GM21526 (cell line): ENCODE data around the gene AGAP6.
"Not testable (repeated sequence)": the region's sequence is repeated elsewhere in the genome, so short reads cannot be mapped to it uniquely, and the experiment has no call there.

Source experiments
- ATAC-seq: cut with Tn5 transposase; IDR thresholded peaks from one replicate; pipeline ENCODE4 v1.9.1; 2021; ENCODE audit warnings: moderate library complexity; ENCODE audit not compliant: unreplicated experiment, low FRiP score

The AGAP6 gene

DNA sequence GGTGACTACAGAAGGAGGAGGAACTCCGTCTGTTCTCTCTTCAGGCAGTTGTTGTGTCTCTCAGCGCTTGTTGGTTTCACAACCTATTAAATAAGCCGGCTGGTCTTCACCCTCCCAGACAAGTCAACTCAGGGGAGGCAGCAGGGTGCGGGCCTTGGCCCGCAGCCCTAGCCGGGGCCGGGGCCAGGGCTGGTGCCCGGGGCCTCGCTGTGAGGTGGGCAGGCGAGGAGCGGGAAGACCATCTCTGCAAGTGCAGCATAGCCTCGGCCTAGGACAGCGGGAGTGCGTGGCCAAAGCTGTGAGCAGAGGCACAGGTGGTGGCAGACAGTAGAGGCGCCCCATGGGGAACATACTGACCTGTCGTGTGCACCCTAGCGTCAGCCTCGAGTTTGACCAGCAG, at the start of gene AGAP6:
AGAP6 (plus strand) TSS at position 31 of the 400 bp plus-strand sequence; CDS start at position 341, 310 bp downstream.
- ATAC-seq: not testable (repeated sequence)

GRCh38 chr10:49941447-49942338, 46.5 kb upstream of the AGAP6 start, which contains the start of the genes PARG and TIMM23B:
Gene PARG, minus strand, starts transcription at chr10:49942027. Its CDS starts 302 bp downstream, at chr10:49941725.
Gene TIMM23B, plus strand, starts transcription at chr10:49942053. Its CDS starts 142 bp downstream, at chr10:49942195.
- peak; percentile 60 for ATAC-seq

DNA sequence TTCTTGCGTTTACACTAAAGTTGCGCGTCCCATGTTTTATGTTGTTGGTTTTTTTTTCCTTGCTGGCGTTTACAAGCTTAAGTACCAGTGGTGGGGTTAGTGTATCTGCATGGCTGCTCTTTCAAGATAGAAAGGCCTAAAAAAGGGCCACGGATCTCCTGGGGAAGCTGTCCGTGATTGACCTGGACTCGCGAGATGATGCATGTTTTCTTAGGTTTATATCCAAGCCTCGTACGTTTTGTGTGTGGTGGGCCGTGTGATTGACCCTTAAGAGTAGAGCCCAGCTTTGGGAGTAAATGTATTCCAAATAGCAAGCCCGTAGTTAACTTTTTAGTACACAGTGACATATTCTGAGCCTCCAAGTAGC, 45.9 kb upstream of the AGAP6 start:
- peak; percentile 14 for ATAC-seq

DNA sequence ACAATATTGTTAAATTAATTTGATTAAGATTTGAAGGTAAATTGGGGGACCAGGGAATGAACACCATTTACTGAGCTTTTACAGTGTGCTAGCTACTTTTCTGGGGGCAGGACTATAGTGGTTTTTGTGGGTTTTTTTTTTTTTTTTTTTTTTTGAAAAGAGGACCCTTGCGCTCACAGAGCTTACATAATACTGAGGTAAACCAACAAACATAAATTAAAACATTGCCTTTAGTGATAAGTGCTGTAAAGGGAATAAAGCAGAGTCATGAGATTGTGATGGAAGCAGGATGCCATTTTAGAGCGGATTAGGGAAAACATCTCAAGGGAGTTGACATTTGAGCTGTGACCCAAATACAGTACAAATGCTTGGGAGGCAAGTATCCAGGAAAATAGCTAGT, 44.6 kb upstream of the AGAP6 start:
- not testable (repeated sequence) for ATAC-seq

DNA sequence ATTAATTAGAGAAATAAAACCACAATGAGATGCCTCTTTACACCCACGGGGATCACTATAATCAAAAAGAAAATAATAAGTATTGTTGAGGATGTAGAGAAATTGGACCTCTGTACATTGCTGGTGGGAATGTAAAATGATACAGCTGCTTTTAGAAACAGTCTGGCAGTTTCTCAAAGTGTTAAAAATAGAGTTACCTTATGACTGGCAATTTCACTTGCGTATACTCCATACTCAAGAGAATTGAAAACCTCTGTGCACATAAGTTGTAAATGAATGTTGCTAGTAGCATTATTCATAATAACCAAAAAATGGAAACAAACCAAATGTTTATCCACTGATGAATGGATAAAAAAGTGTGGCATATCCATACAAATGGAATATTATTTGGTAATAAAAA, 40.1 kb upstream of the AGAP6 start:
- ATAC-seq: peak; percentile 66

DNA sequence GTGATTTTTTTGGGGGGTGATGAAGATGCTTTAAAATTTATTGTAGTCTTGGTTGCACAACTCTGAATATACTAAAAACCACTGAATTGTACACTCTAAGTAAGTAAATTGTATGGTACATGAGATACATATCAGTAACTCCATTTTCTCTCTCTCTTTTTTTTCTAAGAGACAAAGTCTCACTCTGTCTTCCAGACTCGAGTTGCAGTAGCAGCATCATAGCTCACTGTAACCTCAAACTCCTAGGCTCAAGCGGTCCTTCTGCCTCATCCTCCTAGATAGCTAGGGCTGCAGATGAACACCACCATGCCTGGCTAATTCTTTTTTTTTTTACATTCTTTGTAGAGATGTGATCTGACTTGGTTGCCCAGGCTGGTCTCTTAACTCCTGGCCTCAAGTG, 39.5 kb upstream of the AGAP6 start:
- ATAC-seq: not testable (repeated sequence)

- not testable (repeated sequence) for ATAC-seq
Observed at GRCh38 chr10:49952006-49952405, 36.2 kb upstream of the AGAP6 start.

DNA sequence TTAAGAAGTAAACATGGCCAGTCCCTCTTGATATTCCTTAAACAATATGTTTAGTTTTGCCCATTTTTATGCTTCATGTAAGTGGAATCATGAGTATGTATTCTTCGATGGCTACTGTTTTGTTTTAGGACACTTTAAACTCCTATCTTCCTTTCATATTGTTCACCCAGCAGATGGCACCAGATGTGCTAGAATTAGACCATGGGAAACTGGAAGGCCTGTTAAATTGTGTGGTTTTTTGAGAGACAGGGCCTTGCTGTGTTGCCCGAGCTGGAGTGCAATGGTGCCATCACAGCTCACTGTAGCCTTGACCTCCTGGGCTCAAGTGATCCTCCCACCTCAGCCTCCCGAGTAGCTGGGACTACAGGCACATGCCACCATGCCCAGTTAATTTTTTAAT, 35.1 kb upstream of the AGAP6 start:
- ATAC-seq: not testable (repeated sequence)

- ATAC-seq: not testable (repeated sequence)
Observed at GRCh38 chr10:49970331-49970857, 17.8 kb upstream of the AGAP6 start.

- ATAC-seq: not testable (repeated sequence)
Observed at GRCh38 chr10:49971466-49971865, 16.7 kb upstream of the AGAP6 start.

- ATAC-seq: not testable (repeated sequence)
Observed at GRCh38 chr10:49972094-49972493, 16.1 kb upstream of the AGAP6 start.

- ATAC-seq: not testable (repeated sequence)
Observed at GRCh38 chr10:49977756-49978155, 10.4 kb upstream of the AGAP6 start.

- ATAC-seq: not testable (repeated sequence)
Observed at GRCh38 chr10:49987207-49987606, 999 bp upstream of the AGAP6 start.

DNA sequence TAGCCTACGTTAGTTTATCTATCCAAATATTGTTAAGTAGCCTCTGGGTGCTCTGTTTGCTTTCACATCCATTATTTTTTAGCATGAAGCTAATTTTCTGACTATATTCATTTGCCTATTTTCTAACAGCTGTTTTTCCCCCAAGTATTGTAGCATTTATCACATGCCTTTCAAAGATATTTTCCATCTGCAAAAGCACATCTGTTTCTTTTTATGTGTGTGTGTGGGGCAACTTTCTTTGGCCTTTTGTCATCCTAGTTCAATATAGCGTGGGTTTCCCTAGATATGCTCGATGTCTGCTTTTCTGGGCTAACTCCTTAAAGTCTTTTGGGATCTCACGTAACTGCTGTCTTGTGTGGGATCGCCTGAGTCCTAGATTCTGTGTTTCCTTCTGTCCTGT, 7.1 kb downstream of the AGAP6 start:
- ATAC-seq: not testable (repeated sequence)

DNA sequence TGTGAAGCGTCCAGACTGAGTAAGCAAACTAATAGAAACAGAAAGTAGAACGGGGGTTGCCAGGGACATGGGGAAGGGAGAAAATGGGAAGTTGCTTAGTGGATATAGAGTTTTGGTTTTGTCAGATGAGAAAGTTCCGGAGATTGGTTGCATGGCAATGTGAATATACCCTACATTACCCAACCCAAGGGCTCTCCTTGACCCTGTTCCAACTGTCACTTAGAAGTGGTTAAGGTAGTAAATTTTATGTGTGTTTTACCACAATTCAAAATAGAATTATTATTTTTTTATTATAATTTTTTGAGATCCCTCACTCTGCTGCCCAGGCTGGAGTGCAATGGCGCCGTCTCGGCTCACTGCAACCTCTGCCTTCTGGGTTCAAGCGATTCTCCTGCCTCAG, 25.8 kb downstream of the AGAP6 start:
- ATAC-seq: not testable (repeated sequence)

GRCh38 chr10:50015596-50016220, 27.5 kb downstream of the AGAP6 start:
- ATAC-seq: not testable (repeated sequence)

DNA sequence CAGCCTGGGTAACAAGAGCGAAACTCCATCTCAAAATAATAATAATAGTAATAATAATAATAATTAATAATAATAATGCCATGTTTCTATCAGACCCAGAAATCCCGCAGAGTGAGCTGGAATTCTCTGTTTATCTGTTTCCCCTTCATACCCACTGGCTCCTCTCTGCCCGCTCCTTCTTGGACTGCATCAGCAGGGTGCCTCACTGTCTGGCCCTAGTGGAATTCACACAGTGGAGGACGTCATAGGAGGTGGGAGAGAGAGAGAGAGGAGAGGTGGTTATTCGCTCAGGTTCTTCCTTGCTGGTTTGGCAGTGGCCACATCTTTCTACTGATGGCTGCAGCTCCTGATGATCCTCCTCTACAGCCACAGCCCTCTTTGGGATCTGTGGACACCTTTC, 28.7 kb downstream of the AGAP6 start:
- ATAC-seq: not testable (repeated sequence)

GRCh38 chr10:50017646-50018045, 29.4 kb downstream of the AGAP6 start:
- ATAC-seq: not testable (repeated sequence)

DNA sequence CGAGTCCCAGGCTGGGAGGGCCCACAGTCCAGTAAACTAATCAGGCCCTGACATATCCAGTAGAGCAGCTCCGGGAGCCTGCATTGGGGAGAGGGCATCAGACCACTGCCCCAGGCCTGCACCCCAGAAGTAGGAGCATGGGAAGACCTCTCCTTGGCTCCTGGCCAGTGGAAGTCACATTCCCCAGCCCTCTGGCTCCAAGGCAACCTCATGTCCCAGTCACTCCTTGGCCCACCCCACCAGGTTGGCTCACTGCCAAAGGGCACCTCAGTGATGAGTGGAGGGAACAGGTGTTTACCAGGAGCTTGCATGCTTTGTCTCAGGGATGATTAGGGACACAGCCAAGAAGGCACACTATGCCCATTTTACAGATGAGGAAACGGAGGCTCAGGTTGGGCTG, 31.1 kb downstream of the AGAP6 start:
- not testable (repeated sequence) for ATAC-seq

DNA sequence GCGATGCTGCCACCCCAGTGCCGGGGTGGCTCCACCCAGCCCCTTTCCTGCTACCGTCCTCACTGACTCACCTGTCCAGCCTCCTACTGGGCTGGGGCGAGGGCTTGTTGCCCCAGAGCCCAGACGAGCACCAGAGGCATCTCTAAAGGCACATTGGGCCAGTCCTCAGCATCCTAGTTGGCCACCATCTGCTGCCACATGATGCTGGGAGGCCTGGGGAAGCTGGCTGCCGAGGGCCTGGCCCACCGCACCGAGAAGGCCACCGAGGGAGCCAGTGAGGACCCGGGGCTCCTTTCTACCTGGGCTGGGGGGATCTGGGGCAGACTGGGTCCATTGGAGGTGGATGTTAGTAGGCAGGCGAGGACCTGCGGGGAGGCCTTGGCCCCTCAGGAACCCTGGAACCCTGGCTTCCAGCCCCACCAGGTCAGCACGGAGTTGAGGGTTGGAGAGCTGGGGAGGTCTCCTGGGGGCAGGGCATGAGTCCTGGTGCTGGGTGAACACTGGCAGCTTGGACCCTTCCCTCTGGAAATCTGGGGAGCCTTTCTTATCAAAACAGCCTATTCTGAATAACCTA, 32.3 kb downstream of the AGAP6 start:
- not testable (repeated sequence) for ATAC-seq

- ATAC-seq: no peak
Observed at GRCh38 chr10:50021646-50022045, 33.4 kb downstream of the AGAP6 start.
